NCI-H2171 (cell line): Measurements from ENCODE around the gene IQSEC3.

Source experiments
- DNase-seq: peaks from one replicate; lab custom pipeline; 2025; lab: John Stamatoyannopoulos, UW

IQSEC3 gene

DNA sequence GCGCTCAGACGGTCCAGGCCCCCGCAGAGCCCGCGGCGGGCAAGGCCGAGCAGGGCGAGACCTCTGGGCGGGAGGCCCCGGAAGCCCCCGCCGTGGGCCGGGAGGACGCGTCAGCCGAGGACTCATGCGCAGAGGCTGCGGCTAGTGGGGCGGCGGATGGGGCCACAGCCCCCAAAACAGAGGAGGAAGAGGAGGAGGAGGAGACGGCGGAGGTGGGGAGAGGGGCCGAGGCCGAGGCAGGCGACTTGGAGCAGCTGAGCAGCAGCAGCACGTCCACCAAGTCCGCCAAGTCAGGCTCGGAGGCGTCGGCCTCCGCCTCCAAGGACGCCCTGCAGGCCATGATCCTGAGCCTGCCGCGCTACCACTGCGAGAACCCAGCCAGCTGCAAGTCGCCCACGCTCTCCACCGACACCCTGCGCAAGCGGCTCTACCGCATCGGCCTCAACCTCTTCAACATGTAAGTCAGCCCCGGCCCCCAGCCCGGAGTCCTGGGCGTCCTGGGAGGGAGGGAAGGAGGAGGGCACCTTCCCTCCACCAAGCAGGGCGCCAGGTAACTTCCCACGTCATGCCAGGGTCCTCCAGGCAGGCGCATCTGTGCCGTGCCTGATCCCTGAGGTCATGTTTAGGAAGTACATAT, 72.4 kb downstream of the IQSEC3 start:
- no peak for DNase-seq

- DNase-seq: no peak
Measured at GRCh38 chr12:139585-139984, 73.0 kb downstream of the IQSEC3 start.

DNA sequence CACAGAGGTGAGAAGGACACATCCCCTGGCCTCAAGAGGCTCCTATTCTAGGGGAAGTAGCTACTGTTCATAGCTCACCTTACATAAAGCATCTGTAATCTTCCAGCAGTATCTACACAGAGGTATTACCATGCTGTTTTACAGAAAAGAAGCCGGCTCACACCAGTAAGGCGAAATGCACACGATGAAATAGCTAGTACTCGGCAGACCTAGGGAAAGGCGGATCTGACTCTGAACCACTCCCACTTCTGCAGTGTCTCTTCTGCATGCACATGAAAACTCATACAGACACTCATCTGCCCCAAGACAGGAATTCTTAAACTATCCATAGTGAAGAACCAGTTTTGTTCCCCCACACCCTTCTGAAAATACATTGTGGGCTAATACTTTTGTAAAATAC, 73.6 kb downstream of the IQSEC3 start:
- no peak for DNase-seq

DNA sequence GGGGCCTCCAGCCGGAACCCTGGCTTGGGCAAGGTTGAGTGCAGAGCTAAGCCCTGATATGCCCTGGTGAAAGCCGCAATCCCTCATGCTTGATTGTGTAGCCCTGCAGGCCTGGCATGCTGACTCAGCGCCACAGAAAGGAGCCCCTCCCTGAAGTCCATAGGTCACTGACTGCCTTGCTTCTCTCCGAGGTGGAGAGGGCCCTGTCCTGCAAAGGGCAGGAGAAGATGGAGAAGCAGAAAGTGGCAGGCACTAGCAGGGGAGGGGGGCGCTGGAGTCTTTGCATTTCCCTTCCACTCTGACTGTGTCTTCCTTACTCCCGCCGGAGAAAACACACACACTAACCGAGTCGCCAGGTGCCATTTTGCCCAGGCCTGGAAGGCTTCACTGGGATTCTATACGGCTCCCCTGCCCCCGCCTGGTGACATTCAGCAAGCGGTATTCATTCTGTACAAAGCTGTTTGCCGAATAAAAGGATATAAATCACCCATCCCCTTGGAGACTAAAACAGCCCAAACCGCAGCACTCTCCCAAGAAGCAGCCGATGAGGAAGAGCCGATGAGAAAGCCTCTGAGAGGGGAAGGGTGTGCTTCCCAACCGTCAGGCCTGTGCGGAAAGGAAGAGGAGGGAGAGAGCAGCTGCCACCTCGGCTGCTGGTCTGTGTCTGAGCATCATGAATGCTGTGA, 77.5 kb downstream of the IQSEC3 start:
- peak; percentile 38 for DNase-seq

DNA sequence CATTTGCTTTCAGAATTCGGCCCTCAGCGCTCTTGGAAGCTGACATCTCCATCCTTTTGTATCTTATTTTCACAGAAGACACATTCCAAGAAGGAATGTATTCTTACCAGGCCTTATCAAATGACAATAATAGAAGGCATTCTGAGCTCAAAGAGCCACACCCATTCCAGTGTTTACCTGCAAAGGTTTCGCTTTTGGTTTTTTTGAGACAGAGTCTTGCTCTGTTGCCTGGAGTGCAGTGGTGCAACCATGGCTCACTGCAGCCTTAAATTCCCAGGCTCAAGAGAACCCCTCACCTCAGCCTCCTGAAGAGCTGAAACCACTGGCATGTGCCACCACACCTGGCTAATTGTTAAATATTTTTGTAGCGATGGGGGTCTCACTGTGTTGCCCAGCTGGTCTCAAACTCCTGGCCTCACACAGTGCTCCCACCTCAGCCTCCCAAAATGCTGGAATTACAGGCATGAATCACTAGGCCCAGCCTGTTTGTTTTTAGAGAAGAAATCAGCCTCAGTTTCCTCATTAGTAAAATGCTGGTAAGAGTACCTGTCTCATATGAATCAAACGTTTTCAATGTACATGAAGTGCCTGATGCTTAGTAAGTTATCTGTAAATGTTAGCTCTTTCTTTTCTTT, 78.2 kb downstream of the IQSEC3 start:
- DNase-seq: no peak

GRCh38 chr12:145369-145960, 78.9 kb downstream of the IQSEC3 start:
- no peak for DNase-seq

GRCh38 chr12:147242-147641, 80.7 kb downstream of the IQSEC3 start:
- DNase-seq: no peak

DNA sequence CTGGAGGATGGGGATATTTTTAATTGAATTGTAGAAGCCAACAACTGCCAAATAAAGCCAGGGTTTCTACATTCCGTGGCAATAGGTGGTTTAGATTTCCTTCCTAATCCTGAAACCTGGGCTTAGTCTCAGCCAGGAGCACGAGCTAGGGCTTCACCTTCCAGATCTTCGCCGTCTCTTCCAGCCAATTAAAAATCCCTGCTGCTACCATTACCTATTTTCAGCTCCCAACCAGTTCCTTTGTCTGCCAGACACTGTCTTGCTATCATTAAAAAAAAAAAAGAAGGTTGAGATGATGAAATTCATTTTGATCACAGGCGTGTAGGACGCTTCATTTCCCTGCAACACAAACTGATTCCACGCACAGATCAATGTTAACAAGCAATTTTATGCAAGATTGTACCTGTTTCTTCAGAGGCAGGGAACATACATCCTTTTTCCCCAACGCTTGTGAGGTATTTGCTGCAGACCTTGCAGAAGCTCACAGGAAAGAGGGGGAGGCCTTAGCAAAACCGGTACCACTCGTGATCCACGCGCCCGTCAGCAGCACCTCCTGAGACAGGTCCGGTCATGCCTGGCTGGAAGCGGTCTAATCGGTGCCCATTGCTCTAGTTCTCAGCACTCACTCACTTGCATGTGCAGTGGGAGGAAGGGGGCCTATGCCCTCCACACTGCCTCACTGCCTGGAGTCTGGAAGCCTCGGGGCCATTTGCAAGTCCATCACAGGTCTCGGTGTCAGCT, 82.3 kb downstream of the IQSEC3 start:
- no peak for DNase-seq

DNA sequence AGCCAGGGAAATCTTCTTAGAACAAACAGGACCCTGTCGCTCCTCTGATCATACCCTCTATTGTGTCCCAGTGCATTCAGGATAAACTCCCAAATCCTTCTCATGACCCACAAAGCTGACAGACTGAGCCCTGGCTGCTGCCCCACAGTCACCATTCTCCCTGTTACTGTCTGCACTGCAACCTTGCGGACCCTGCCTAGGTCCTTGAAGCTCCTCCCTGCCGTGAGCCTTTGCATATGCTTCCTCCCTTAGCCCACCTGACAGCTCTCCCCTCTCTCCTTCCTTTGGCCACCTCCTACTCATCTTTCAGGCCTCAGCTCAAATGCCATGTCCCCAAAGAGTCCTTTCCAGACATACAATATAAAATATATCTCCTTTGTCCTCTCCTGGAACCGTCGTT, 85.0 kb downstream of the IQSEC3 start:
- DNase-seq: no peak

- DNase-seq: no peak
Measured at GRCh38 chr12:152440-152839, 85.9 kb downstream of the IQSEC3 start.

DNA sequence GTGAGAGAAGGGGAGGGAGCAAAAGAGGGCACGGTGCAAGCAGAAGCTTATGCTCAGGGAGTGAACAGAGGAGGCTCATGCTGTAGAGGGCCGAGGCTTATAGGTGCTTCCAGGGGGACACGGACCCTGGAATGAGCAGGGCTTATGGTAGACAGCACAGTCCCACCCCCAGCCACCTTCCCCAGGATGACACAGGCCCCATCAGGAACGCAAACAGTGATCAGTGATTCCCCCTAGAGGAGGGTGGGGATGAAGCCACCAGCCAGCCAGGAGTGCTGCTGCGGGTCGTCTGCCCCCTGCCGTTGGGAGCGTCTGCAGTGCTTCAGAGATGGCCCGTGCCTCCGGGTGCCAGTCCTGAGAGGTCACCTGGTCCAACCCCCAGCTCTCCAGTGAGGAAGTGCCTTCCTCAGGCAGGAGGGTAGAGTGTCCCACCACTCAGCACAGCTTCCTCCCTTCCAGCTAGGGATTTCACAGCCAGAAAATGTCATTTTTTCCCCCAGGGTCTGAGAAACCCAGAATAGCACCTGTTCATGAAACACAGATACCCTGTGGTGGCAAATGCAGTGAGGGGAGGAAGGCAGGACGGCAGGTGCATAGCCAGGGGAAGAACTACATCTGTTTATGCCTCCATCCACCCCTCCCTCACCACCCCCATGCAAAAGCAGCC, 86.6 kb downstream of the IQSEC3 start:
- peak; percentile 82 for DNase-seq

DNA sequence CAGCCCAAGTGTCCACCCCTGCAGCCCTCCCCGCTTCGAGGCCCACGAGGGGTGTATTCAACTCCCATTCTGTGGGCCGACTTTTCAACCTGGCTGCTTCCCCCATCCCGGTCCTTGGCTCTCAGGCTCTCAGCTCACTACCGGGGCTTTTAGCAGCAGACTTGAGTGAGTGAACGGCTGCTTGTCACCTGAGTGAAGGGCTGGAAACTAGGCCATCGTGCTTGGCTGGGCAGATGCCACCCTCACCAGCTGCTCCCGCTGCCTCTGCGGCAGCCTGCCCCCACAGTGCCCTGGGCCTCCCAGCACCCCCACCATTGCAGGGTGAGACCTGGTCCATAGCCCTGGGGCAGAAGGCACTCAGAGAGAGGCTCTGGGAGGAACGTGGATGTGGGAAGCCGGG, 87.5 kb downstream of the IQSEC3 start:
- DNase-seq: no peak

DNA sequence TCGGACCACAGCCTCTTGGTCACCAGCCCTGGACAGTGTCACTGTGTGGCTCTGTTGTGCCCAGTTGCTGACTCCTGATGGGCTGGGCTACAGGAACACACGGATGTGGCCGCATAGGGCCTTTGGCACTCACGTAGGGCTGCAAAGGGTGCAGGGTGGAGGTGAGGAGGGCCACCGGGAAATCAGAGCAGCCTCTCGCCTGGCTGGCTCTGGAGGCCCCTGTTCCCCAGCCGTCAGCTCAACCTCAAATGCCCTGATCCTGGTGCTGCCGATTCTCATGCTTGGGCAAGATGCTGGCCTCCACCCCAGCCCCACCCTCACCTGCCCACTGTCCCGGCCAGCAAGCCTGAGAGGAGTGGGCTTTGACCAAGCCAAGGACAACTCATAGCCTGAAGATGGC, 88.4 kb downstream of the IQSEC3 start:
- no peak for DNase-seq

GRCh38 chr12:155646-156045, 89.1 kb downstream of the IQSEC3 start:
- no peak for DNase-seq

- DNase-seq: no peak
Measured at GRCh38 chr12:156945-157344, 90.4 kb downstream of the IQSEC3 start.

DNA sequence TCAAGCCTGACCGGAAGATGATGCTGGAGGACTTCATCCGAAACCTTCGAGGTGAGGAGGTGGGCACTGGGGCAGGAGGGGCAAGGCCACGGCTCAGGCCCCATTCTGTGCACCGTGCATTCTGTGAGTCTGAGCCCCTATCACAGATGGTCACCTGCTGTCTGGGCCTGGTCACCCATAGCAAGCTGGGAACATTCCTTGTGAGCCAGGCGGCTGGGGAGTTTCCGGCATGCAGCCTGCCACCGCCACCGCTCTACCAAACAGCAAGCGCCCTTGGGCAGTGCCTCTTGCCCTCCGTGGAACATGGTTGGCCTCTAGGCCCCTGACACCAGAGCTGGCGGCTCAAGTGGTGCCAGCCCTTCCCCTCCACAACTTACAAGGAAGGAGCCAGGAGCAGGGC, 91.1 kb downstream of the IQSEC3 start:
- no peak for DNase-seq

GRCh38 chr12:159156-159782, 92.7 kb downstream of the IQSEC3 start:
- no peak for DNase-seq

- no peak for DNase-seq
Measured at GRCh38 chr12:160858-161257, 94.3 kb downstream of the IQSEC3 start.

DNA sequence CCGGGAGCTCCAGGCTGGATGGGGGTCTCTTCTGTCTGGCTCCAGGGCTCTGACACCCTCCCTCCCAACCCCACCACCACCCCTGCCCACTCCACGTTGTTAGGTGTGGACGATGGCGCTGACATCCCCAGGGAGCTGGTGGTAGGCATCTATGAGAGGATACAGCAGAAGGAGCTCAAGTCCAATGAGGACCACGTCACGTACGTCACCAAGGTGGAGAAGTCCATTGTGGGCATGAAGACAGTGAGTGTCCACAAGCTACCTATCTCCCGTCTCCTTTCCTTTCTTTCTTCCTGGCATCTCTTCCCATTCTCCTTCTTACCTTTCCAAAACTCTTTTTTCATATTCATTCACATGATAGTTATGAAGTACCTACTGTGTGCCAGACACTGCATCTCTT, 95.3 kb downstream of the IQSEC3 start:
- no peak for DNase-seq

DNA sequence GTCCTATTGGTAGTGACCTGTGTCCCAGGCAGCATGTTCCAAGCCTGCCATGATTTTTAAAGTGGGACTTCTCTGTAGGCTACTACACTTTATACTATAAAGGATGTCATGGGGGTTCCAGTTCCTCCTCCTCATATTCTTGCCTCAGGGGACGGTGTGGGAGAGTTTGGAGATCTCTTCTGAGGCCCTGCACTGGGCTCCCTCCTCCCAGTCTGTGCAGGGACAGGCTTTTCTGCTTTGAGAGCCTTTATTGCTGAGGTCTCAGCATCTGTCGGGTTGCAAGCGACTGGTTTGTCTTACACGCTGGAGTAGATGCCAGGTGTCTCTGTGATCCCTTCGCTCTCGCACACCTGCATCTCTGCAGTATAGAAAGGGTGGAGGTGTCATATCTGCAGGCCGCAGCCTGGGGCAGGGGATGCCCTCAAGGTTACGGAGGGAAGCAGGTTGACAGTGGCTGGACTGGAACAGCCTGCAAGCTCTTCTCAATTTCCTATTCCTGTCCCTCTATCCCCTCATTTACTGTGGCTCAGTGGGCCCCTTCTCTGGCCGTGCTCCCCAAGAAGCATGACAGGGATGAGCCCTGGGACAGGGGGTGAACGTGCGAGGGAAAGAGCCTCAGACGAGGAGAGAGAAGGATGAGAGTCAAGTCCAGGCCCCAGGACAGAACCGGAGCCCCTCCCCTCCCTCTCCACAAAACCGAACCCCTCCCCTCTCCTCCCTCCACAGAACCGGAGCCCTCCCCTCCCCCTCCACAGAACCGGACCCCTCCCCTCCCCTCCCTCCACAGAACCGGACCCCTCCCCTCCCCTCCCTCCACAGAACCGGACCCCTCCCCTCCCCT, 96.1 kb downstream of the IQSEC3 start:
- DNase-seq: peak; percentile 96
